Astrocyte of the cerebellum (primary cell): ENCODE measurements around the gene PELO.
A peak's percentile ranks its signal among the peaks of the same experiment; 100 is the strongest.

Source experiments
- DNase-seq: peaks from one replicate; pipeline ENCODE4 v3.0.0-alpha.2; 2011; ENCODE audit warnings: low read depth
- H3K4me3 ChIP-seq: 2 replicates; pipeline ENCODE4 v1.5.1; 2011; ENCODE audit warnings: mild to moderate bottlenecking, low read depth, low read length, moderate library complexity
- CTCF ChIP-seq: IDR thresholded peaks from 2 replicates; pipeline ENCODE4 v1.5.1; 2012; ENCODE audit warnings: low read length, low read depth, moderate library complexity, mild to moderate bottlenecking; ENCODE audit errors: missing control alignments
- in situ Hi-C: cut with HindIII; loops from 2 replicates; pipeline ENCODE4 v1.10.0; 2017; ENCODE audit warnings: low sequenced_read_pairs

Gene PELO

GRCh38 chr5:52788505-52788821 is 747 bp downstream of the PELO start:
- in situ Hi-C loops: no loop called here
- no peak for DNase-seq
- TF ChIP-seq CTCF: no peak
- H3K4me3 ChIP-seq: peak overlapping the region; percentile 62

- no peak for DNase-seq
- no peak overlapping the region for H3K4me3 ChIP-seq
- in situ Hi-C loops: no loop called here
These were observed 1.7 kb downstream of the PELO start for GRCh38 chr5:52789378-52789777.

GRCh38 chr5:52789851-52790250 is 2.1 kb downstream of the PELO start:
- DNase-seq: no peak
- no peak for TF ChIP-seq CTCF
- in situ Hi-C loops: no loop called here
- H3K4me3 ChIP-seq: no peak overlapping the region

More at GRCh38 chr5:52789378-52789777, 1.7 kb downstream of the PELO start:
- TF ChIP-seq CTCF: no peak

GRCh38 chr5:52791366-52791765 is 3.6 kb downstream of the PELO start:
- H3K4me3 ChIP-seq: no peak overlapping the region
- no peak for DNase-seq
- in situ Hi-C loops: no loop called here
- TF ChIP-seq CTCF: no peak

- TF ChIP-seq CTCF: no peak
- in situ Hi-C loops: no loop called here
- DNase-seq: no peak
These were observed 6.8 kb downstream of the PELO start for GRCh38 chr5:52794519-52794918.

GRCh38 chr5:52796031-52796430 is 8.3 kb downstream of the PELO start:
- DNase-seq: no peak
- no peak for TF ChIP-seq CTCF
- in situ Hi-C loops: no loop called here
- no peak overlapping the region for H3K4me3 ChIP-seq

More at GRCh38 chr5:52794519-52794918, 6.8 kb downstream of the PELO start:
- no peak overlapping the region for H3K4me3 ChIP-seq
